ENCODE results near the gene KRTAP21-3.
"Not testable (repeated sequence)": the region's sequence is repeated elsewhere in the genome, so short reads cannot be mapped to it uniquely, and the experiment has no call there.

KRTAP21-3 gene, protein sequence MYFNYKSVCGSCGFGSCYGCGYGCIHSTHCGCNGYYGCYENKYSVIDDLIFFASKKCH

DNA sequence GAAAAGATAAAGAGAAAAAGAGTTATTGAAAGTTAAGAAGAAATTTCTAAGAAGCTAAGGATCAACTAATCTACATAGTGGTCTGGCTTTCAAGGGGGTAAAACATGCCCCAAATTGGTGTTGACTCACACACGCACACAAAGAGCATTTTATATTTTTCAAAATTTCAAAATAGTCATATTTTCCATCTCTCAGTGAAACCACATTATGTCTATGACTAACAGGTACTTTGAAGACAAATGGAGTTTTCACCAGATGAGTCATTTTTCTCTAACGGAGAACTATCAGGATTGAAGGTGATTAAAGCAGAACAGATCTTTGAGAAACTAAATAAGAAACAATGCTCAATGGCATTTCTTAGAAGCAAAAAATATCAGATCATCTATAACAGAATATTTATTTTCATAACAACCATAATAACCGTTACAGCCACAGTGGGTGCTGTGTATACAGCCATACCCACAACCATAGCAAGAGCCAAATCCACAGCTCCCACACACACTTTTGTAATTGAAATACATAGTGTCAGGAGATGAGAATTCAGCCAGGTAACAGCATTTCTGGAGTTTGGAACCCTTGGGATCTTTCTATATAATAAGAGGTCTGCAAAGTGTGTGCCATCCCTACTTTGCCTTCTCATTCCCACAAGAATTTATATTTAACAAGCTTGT, at the start of gene KRTAP21-3:
Gene KRTAP21-3, minus strand, starts transcription at position 539 of the 671 bp plus-strand sequence. Its CDS starts 18 bp downstream, at position 521.
- ATAC-seq = peak; percentile 71 to 80

DNA sequence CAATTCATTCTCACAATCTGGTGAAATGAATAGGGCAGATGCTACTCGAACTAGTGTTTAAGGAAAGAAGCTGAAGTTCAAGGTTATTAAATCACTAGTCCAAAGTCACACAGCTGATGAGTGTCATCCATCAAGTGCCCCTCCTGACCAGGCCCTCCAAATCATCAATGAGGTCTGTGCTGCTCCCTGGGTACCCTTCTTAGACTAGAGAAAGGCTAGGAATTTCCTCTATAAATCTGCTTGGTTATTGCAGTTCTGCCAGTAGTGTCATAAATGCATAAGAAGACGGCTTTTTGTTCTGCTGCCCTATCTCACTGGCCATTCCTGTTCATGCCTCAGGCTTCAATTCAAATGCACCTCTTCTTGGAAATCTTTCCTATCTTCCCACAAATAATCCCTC, 42.2 kb upstream of the KRTAP21-3 start:
- no peak for ATAC-seq

DNA sequence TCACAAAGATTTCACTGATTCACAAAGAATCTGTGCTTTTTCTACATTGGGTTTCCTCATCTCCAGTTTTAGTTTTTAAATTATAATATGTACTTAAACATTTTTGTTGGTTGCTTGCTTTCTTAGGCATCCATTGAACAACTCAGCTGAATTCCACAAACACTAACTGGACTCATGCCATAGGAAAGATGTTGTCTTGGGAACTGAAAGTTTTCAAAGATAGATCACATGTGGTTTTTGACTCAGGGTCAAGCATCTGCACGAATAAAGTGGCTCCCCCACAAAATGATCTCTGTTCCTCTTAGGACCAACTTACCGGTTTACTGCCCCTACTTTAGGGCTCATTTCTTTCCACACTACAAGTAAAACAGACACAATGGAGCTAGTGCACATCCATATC, 39.7 kb upstream of the KRTAP21-3 start:
- ATAC-seq = no peak

DNA sequence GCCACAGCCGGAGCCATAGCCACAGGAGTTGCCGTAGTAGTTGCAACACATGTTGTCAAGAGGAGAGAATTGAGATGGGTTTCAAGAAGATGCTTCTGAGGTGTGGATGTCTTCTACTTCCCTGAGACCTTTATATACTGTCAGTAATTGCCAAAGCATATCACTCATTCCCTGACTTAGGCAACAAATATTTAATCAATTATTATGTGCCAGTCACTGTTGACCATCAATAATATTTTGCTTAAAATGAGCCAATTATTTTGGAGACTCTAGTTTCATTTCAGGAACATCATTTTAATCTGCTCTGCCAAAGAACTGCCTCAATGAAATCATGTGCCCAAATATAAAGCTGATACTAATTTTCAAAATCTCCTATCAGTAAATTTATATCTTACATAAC, 36.8 kb upstream of the KRTAP21-3 start, which contains the start of gene KRTAP21-1:
Gene KRTAP21-1, minus strand, starts transcription at position 101 of the 400 bp plus-strand sequence. Its CDS starts 50 bp downstream, at position 51.
- not testable (repeated sequence) for ATAC-seq

DNA sequence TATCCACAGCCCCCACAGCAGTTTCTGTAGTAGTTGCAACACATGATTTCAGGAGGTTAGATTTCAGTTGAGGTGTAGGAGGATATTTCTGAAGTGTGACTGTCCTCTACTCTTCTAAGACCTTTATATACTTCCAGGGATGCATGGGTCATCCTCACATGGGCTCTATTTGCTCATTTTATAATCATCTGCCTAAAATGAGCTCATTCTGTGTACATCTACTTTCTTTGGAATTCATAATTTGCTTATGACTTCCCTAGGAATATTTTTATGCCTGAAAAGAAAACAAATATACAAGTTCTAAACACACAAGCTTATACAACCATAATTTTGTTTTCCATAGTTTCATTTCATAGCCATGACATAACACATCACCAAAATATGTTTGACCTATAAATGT, 28.6 kb upstream of the KRTAP21-3 start, which contains the start of gene KRTAP21-2:
Gene KRTAP21-2, minus strand, starts transcription at position 101 of the 400 bp plus-strand sequence. Its CDS starts 57 bp downstream, at position 44.
- no peak for ATAC-seq

DNA sequence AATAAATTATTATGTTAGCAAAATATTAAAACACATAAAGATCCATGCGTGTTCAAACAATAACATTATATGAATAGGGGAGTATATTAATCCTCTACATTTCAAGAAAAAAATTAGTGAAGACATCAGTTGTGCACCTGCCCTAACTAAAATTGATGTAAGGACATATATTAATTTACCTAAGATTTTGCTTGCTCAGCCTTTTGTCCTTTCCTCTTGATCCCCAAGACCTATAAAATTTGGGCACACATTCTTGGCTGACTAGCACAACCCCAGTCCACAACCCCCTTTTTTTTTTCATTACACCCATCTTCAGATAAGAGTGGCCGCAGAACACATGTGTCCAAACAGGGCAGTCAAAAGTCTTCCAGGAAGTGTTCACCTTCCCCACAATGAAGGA, 21.9 kb upstream of the KRTAP21-3 start:
- no peak for ATAC-seq

DNA sequence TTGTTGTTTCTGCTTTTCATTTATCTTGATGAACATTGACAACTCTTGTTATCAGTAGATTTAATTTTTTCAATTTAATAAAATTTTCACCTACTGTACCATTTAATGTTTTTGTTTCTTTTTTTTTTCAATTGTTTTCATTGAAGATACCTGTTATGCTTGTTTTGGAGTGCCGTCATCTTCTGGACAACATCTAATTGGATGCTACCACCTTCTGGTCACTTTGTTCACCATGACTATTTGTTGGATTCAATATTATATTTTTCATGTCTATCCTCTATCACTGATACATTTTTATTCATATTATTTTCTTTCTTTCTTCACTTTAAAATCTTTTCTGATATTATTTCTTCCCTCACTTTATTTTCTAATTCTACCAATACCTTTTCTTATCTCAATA, 14.4 kb upstream of the KRTAP21-3 start:
- ATAC-seq = no peak

DNA sequence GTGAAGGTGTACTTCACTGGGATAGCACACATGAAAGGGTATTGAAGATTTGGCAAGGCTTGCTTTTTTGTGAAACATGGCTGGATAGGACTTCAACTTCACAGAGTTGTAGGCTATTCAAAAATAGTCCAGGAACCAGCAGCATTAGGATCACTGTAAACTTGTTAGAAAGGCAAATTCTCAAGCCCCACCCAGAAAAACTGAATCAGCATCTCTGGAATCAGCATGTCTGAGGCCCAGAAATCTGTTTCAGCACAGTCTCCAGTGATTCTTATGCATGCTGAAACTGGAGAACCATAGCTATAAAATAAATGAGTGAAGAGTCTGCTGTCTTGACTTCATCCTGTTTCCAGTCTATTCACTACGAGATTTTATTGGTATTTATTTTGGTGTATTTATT, 8.1 kb upstream of the KRTAP21-3 start:
- ATAC-seq = no peak

DNA sequence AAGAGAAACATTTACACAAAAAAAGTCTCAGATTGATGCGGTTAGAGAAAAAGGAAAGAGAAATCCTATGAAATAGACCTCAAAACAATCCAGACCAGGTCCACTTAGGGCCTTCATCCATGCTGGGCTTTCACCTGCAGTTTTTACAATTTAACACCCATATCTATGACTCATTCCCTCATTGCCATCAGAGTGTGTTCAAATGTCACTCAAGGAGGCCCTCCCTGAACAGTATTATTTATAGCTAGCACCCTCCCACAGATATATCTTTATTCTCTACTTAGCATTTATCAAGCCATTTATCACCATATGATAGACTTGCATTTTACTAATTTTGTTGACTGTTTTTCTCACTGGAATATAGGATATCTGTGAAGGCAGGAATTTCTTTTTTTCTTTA, 824 bp upstream of the KRTAP21-3 start:
- ATAC-seq = no peak

DNA sequence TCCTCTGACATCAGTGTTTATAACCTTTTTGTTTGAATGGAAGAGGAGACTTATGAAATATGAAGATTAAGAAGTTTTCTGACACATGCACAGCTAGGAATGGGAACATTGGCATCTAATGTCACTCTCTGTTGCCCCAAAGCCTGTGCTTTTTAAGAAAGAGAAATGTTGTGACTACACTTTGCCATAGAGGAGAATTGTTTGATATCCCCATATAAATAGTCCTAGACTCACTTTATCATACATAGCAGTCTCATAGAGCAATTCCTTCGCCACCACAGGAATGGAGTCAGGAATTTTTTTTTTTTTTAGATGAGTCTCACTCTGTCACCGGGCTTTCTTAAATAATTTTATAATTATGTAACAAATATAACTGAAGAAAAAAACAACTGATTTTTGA, 1.5 kb downstream of the KRTAP21-3 start:
- no peak for ATAC-seq

DNA sequence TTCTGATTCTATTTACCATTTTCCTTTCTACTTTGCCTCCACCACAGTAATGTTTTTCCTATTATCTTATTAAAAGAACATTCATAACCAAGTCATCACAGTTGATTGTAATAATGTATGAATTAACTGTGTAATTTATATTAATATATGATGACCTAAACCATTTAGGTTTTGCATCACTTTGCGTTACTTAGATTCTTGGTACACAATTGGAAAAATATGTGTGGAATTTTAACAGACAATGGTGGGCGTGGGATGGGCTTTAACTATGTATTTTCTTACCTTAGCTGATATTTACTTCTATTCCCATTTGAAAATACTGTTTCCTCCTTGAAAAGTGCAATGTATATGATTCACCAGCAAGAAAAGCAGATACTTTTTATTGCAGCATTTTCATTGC, 3.6 kb downstream of the KRTAP21-3 start:
- no peak for ATAC-seq

DNA sequence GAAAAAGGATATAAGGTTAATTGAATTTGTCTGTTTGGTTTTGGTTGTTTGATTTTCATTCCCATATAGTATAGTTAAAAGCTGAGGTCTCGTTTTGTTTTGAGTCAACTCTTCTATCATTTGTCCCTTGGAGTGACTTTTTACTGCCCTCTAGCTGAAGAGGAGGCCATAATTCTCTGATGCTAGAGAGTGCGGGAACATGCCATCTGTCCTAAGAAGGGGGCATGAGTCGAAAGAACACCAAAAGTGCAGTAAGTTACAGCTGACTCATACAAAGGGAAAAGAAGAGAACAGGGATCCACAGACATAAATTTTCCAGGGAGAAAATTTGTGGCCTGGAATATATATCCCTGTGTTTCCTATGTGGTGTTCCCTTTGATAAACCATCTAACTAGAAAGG, 4.1 kb downstream of the KRTAP21-3 start:
- ATAC-seq = no peak

DNA sequence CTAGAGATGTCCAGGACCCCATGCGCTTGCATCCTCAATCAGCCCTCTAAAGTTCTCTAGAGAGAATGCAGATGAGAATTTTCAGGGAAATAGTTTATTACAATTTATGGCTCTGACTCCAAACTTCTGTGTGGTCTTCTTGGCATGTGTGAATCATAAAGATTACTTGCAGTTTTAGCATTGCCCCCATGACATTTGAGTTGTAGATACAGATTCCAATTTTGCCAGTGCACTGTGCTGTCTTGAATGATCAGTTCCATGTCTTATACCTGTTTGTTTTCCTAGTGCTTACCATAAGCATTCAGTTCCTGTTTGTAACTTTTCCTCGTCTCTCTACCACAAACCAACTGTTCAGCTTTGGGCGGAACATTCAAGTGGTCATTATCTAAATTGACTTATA, 4.8 kb downstream of the KRTAP21-3 start:
- no peak for ATAC-seq

DNA sequence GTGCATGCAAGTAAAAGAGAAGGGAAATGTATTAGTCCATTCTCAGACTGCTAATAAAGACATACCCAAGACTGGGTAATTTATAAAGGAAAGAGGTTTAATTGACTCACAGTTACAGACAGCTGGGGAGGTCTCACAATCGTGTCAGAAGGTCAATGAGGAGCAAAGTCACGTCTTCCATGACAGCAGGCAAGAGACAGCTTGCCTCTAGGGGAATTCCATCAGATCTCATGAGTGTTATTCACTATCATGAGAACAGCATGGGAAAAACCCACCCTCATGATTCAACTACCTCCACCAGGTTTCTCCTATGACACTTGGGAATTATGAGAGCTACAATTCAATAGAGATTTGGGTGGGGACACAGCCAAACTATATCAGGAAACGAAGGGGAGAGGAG, 8.1 kb downstream of the KRTAP21-3 start:
- peak; percentile 59 to 60 for ATAC-seq

DNA sequence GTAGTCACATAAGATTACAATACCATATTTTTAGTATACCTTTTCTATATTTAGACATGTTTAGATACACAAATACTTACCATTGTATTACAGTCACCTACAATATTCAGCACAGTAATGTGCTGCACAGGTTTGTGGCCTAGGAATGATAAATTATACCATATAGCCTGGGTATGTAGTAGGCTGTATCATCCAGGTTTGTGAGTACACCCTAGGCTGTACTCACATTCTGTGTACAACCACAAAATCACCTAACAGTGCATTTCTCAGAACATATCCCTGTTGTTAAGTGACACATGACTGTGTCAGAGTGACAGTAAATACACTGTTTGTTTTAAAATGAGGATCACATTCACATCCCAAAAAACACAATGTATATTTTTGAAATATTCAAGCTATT, 11.2 kb downstream of the KRTAP21-3 start:
- peak in 1 of 2 donors; percentile 10 for ATAC-seq

DNA sequence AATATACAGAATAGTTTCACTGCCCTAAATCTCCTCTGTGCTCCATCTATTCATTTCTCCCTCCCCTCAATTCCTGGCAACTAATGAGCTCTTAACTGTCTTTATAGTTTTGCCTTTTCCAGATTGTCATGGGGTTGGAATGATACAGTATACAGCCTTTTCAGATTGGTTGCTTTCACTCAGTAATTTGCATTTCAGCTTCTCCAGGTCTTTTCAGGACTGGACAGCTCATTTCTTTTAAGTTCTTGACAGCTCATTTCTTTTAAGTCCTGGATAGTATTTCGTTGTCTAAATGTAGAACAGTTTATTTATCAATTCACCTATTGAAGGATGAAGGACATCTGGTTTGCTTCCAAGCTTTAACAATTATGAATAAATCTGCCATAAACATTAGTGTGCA, 22.6 kb downstream of the KRTAP21-3 start:
- no peak for ATAC-seq

DNA sequence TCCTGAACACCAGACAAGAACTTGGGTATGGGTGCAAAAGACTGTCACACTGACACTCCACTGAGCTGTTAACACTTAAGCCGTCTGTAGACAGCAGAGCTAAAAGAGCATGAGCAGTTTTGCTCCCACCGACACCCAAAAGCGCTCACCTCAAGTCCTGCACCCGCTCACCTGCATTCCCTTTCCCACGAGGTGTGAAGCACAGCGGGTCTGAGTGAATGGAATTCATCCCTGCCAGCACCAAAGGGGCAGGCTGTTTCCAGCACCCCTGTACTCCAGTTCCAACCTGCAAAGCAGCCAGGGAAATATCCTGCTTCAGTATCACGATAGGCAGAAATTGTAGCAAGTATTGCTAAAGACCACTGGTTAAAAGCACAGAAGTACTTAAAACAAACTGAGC, 28.8 kb downstream of the KRTAP21-3 start:
- ATAC-seq = no peak

DNA sequence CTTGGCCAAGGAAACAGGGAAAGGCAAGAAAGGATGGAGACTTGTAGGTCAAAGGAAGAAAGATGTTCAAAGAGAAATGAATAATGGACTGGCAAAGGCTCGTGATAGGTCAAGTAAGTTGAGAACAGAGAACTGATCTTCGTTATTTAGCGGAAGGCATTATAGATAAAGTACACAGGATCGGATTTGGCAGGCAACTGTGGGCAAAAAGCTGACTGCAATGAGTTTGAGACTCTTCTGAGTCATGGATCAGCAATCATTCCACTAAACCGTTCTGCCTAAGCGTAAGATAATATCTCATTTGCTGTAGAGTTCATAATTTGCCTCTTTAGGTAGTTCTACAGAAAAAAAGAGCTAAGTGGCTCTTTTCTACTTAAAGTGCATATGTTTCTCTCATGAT, 34.1 kb downstream of the KRTAP21-3 start:
- ATAC-seq = no peak

DNA sequence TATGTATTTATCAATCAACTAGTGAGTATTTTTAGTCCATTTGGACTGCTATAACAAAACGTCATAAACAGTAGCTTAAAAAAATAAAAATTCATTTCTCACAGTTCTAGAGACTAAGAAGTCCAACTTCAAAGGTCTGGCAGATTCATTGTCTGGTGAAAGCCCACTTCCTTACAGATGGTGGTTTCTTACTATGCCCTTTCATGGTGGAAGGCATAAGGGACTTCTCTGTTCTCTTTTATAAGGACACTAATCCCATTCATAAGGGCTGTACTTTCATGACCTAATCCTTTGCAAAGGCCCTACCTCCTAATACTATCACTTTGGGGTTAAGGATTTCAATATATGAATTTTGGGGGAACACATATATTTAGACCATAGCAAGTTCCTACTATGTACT, 38.0 kb downstream of the KRTAP21-3 start:
- no peak for ATAC-seq

DNA sequence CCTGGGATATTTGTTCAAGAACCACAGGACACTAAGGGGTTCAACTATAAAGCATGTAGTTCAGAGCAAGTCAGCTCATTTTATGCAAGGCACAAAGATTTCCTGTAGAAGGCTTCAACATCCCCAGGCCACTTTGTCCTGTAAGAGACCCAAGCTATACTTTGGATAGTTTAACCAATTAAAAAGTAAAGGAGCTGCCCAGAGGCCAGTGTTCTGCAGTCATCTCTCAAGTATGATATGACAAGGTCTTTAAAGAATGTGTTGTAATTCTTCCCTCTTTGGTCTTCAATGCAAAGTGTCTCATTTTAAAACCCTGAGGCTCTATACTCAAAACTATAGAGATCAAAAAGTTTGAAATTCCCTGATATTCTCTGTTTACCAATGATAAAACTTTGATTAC, 41.8 kb downstream of the KRTAP21-3 start:
- no peak for ATAC-seq

DNA sequence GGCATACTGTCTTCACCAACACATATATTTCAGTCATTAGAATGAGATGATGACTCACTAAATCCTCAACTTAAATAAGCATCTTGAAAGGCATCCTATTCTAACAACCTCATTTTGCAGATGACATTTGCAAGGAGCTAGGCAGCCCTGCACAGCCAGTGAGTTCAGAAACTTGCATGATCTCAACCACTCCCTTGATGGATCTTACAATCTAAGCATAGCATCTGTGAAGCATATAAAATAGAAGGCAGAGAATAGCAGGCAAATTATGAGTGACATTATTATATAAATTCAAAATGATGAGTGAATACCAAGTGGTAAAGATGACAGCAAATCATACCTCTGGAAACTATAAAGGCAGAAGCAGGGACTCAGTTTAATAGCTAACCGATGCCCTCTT, 44.3 kb downstream of the KRTAP21-3 start:
- no peak for ATAC-seq

DNA sequence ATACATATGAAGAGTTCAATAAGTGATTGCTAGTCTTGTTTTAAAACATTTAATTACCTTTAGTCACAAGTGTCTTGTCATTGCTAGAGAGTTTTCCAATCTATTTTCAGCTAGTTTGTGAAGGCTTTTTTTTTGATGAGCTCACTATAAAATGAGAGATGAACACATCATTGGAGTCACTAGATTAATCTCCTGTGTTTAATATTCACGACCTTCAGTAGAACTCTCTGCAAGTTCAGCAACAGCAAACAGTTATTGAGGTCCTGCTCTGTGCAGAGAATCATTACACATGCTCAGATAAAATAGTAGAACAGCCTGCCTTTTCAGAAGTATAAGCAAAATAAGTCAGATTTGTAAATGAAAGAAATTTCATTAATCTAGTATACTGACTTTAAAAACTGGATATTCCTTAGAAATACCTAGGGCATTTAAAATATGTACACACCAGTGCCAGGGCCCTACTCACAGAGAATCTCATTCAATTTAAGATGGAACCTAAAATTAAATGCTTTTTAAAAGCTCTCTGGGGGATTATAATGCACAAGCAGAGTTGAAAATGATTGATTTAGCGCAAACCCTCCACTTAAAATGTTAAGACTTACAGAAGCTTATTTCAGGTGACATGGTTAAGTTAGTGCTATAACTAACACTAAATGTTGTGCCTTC, 45.5 kb downstream of the KRTAP21-3 start:
- no peak for ATAC-seq

DNA sequence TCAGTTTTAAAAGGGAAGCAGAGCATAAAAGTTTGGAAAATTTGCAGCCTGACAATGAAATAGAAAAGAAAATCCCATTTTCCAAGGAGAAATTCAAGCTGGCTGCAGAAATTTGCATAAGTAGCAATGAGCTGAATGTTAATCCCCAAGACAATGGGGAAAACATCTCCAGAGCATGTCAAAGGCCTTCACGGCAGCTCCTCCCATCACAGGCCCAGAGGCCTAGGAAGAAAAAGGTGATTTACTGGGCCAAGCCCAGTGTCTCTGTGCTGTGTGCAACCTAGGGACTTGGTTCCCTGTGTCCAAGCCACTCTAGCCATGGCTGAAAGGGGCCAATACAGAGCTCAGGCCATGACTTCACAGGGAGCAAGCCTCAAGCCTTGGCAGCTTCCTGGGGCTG, 49.8 kb downstream of the KRTAP21-3 start:
- ATAC-seq = no peak

All from activated CD4-positive, CD25-positive, alpha-beta regulatory T cell treated with anti-CD3 and anti-CD28 coated beads, Interleukin-2, amount 50 U/mL, for 24 hours (primary cell).